H1 (cell line): Measurements from ENCODE around the gene CCL25. TPM values are rescaled to one million over a fixed set of nuclear protein-coding genes. Genes with fewer than 3 reads are reported as not detected.

Experiments used
- RFX5 ChIP-seq: IDR thresholded peaks from 2 replicates; pipeline ENCODE4 v1.6.1; 2011; ENCODE audit warnings: low read depth, low read length, improper control_type of control experiment, borderline replicate concordance
- polyA plus RNA-seq, 7 experiments: library from polyadenylated mRNA; depleted of rRNA in 3 of 7; stranded (reverse) in 5 of 7; unstranded in 2 of 7; fragments of >200 nt in 5 of 7; fragments of 200-250 nt in 2 of 7; gene quantifications; 1 replicate in 5 of 7; 2 replicates in 1 of 7; 4 replicates in 1 of 7; pipeline versions ENCODE4 v1.2.1 to v1.2.3, GENCODE V29; 2011 to 2013; ENCODE audit warnings: missing spikeins in 2 of 7, mixed read lengths in 2 of 7
- total RNA-seq: library from RNA; stranded (reverse); fragmentation: NEBNext Ultra II Directional; extraction: Animal tissue kit (Norgen Biotek cat#: 25700); gene quantifications from 2 replicates; pipeline ENCODE4 v1.2.1, GENCODE V29; 2021

CCL25 gene
- total and polyA plus RNA-seq, 2 of the 8 experiments (the other 6 are each of a cell fraction or from before 2014, with no cell fraction given), result 0.59 TPM; not detected in 1

GRCh38 chr19:8094336-8094735, 41.8 kb downstream of the CCL25 start (continued):
- TF ChIP-seq RFX5, result no peak
- TF ChIP-seq, all 59 proteins: peak for 0
